DMS 273 (cell line): ENCODE measurements around the gene MSMP.

Experiments
- DNase-seq: peaks from one replicate; lab custom pipeline; 2025; ENCODE audit not compliant: unreplicated experiment; lab: John Stamatoyannopoulos, UW

MSMP gene

GRCh38 chr9:35745569-35745968 is 8.5 kb downstream of the MSMP start:
- peak; percentile 54 for DNase-seq

- DNase-seq = no peak
Observed at GRCh38 chr9:35743880-35744518, 10.1 kb downstream of the MSMP start.

- DNase-seq = no peak
Observed at GRCh38 chr9:35743452-35743851, 10.6 kb downstream of the MSMP start.

- DNase-seq = no peak
Observed at GRCh38 chr9:35741740-35742139, 12.3 kb downstream of the MSMP start.

- no peak for DNase-seq
Observed at GRCh38 chr9:35740243-35740642, 13.8 kb downstream of the MSMP start.

GRCh38 chr9:35738924-35739323 is 15.2 kb downstream of the MSMP start:
- no peak for DNase-seq

- DNase-seq = peak; percentile 56
Observed at GRCh38 chr9:35738186-35738585, 15.9 kb downstream of the MSMP start.

- DNase-seq = no peak
Observed at GRCh38 chr9:35737143-35737542, 16.9 kb downstream of the MSMP start.

GRCh38 chr9:35736201-35736633 is 17.9 kb downstream of the MSMP start:
- peak; percentile 85 for DNase-seq

GRCh38 chr9:35734096-35734495 is 20.0 kb downstream of the MSMP start:
- DNase-seq = no peak

- peak; percentile 80 for DNase-seq
Observed at GRCh38 chr9:35732800-35733541, 21.1 kb downstream of the MSMP start.

- DNase-seq = peak; percentile 99
Observed at GRCh38 chr9:35732185-35732799, 21.8 kb downstream of the MSMP start, which contains the start of the genes CREB3 and TLN1. Gene CREB3, plus strand, starts transcription at chr9:35732666. Its CDS starts 107 bp downstream, at chr9:35732773. Gene TLN1, minus strand, starts transcription at chr9:35732195. Its CDS starts 6,501 bp downstream, at chr9:35725694.

- DNase-seq = peak; percentile 67
Observed at GRCh38 chr9:35731415-35732184, 22.5 kb downstream of the MSMP start.

- DNase-seq = no peak
Observed at GRCh38 chr9:35730486-35730854, 23.6 kb downstream of the MSMP start.

GRCh38 chr9:35729700-35730485 is 24.2 kb downstream of the MSMP start:
- peak; percentile 63 for DNase-seq

GRCh38 chr9:35729101-35729500 is 25.0 kb downstream of the MSMP start:
- DNase-seq = no peak

- no peak for DNase-seq
Observed at GRCh38 chr9:35728041-35728971, 25.8 kb downstream of the MSMP start.

GRCh38 chr9:35727676-35728040 is 26.4 kb downstream of the MSMP start:
- DNase-seq = no peak

GRCh38 chr9:35726931-35727330 is 27.1 kb downstream of the MSMP start:
- peak; percentile 76 for DNase-seq
